NCI-H2171 treated with DMSO at 0.1 percent for 48 hours (cell line): ENCODE measurements around the gene TMEM14B.
"Not testable (repeated sequence)": the region's sequence is repeated elsewhere in the genome, so short reads cannot be mapped to it uniquely, and the experiment has no call there.

Experiments
- DNase-seq: peaks from one replicate; lab custom pipeline; 2025; lab: John Stamatoyannopoulos, UW

TMEM14B gene

GRCh38 chr6:10747251-10747972 lies at the start of gene TMEM14B:
Gene TMEM14B (plus strand): TSS chr6:10747805. CDS start chr6:10749246, 1,441 bp downstream.
- peak; percentile 96 for DNase-seq

GRCh38 chr6:10713962-10714361 lies 33.6 kb upstream of the TMEM14B start:
- DNase-seq, result no peak

- DNase-seq, result peak; percentile 30
Observed at GRCh38 chr6:10719296-10719963, 28.2 kb upstream of the TMEM14B start.

- no peak for DNase-seq
Observed at GRCh38 chr6:10719964-10720264, 27.7 kb upstream of the TMEM14B start.

- DNase-seq, result peak; percentile 33
Observed at GRCh38 chr6:10720265-10720959, 27.2 kb upstream of the TMEM14B start.

GRCh38 chr6:10720960-10721849 lies 26.4 kb upstream of the TMEM14B start:
- DNase-seq, result peak; percentile 29

- DNase-seq, result no peak
Observed at GRCh38 chr6:10721850-10722569, 25.6 kb upstream of the TMEM14B start.

GRCh38 chr6:10722570-10722819 lies 25.1 kb upstream of the TMEM14B start:
- DNase-seq, result peak; percentile 70

GRCh38 chr6:10722820-10723566 lies 24.6 kb upstream of the TMEM14B start, which contains the start of gene TMEM14C:
Gene TMEM14C (plus strand): TSS chr6:10723070. CDS start chr6:10724614, 1,544 bp downstream.
- DNase-seq, result peak; percentile 92

- peak; percentile 33 for DNase-seq
Observed at GRCh38 chr6:10723567-10723881, 24.1 kb upstream of the TMEM14B start.

- no peak for DNase-seq
Observed at GRCh38 chr6:10725044-10725443, 22.6 kb upstream of the TMEM14B start.

- DNase-seq, result no peak
Observed at GRCh38 chr6:10725716-10726115, 21.9 kb upstream of the TMEM14B start.

- no peak for DNase-seq
Observed at GRCh38 chr6:10730254-10730653, 17.4 kb upstream of the TMEM14B start.

- no peak for DNase-seq
Observed at GRCh38 chr6:10733151-10733715, 14.4 kb upstream of the TMEM14B start.

GRCh38 chr6:10733863-10734262 lies 13.7 kb upstream of the TMEM14B start:
- no peak for DNase-seq

GRCh38 chr6:10736731-10737130 lies 10.9 kb upstream of the TMEM14B start:
- DNase-seq, result peak; percentile 41

GRCh38 chr6:10740061-10740460 lies 7.5 kb upstream of the TMEM14B start:
- no peak for DNase-seq

GRCh38 chr6:10741643-10742042 lies 6.0 kb upstream of the TMEM14B start:
- DNase-seq, result not testable (repeated sequence)

- DNase-seq, result no peak
Observed at GRCh38 chr6:10742251-10742650, 5.4 kb upstream of the TMEM14B start.

- DNase-seq, result no peak
Observed at GRCh38 chr6:10743515-10743914, 4.1 kb upstream of the TMEM14B start.

GRCh38 chr6:10745116-10745515 lies 2.5 kb upstream of the TMEM14B start:
- DNase-seq, result no peak
